ENCODE data around the gene SNX33. TPM values are rescaled to one million over a fixed set of nuclear protein-coding genes. Genes with fewer than 3 reads are reported as not detected.

The SNX33 gene
- total and polyA plus RNA-seq, 2 of the 13 experiments (the other 11 are each of a cell fraction or from before 2014, with no cell fraction given) = 11.0 to 11.6 TPM

DNA sequence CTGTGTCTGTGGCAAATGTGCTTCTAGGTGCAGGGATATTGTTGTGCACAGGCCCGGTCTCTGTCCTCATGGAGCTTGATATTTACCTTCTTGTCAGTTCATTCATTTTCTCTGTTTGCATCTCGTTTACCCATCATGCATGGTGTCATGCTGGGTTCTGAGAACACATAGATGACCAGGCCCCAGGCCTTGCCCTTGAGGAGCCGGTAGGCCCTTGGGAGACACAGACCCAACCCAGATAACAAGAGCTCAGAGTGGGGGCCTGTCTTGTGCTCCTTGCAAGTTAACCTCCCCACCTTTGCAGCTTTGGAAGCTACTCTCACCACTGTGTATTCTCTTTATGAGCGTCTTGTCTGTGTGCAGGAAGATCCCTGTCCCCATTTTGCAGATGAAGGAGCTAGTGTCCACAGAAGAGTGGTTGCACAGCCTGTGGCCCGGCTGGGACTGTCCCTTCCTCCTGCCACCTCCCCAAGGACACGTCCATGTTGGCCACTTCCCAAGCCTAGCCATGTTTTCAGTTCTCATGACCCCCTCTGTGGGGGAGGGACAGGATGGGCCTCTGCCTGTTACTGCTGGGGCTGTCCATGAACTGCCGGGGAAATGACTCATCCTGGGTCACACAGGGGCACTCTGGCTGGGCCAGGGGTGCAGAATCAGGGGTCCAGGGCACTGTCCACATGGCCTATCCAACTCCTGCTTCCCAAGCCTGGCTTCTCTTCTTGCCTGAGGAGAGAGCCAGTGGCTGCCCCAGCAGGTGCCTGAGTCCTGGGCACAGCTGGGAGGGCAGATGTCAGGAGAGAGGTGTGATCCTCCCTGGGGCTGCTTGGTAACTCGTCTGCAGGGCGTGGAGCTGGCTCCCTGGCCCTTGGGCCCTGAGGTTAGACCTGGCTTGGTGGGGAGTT is 3.4 kb downstream of the SNX33 start:
- Histone ChIP-seq H2AFZ (ENCODE audit: low read length) (no peak overlapping the region), H3K27ac (ENCODE audit: extremely low read length, insufficient read depth, low read length) (peak overlapping the region; percentile 44), H3K9me3 (ENCODE audit: low read length) (no peaks in the 10 kb centered on the region), H3K4me1 (ENCODE audit: insufficient read depth, low read length) (peaks cover 82% of the 10 kb centered on the region), H3K4me3 (replicated peaks in 1 of 3; ENCODE audit: insufficient read depth in 1 of 3, low read depth in 2 of 3, low read length in 3 of 3) (peak overlapping the region; percentile 30 to 96 (median 33)), H4K20me1 (ENCODE audit: insufficient read depth, low read length) (peaks cover 27% of the 10 kb centered on the region), H3K4me2 (ENCODE audit: low read depth, low read length) (peak overlapping the region; percentile 97), H3K9ac (ENCODE audit: insufficient read depth, low read depth, low read length) (peak overlapping the region; percentile 89), H3K36me3 (replicated peaks in 1 of 2; ENCODE audit: control insufficient read depth in 1 of 2, insufficient read depth in 2 of 2, low read length in 2 of 2) (peaks cover 3 to 6% of the 10 kb centered on the region in 2 experiments; a peak in 3 of 5 replicates), H3K27me3 (ENCODE audit: control insufficient read depth in 1 of 2, insufficient read depth in 2 of 2, low read length in 2 of 2) (no peaks in the 10 kb centered on the region; a peak in 1 of 5 replicates), H3K79me2 (ENCODE audit: insufficient read depth, low read length) (peaks cover 78% of the 10 kb centered on the region)
- intact Hi-C loops (cut with micrococcal nuclease; ENCODE audit: unreplicated experiment) = no loop called here
- WGBS (ENCODE audit: low lambda C conversion rate) = 26% methylated on average over 7 of the region's 9 CpGs
- no TSS peak for BruUV-seq (replicated peaks)
- DNase-seq (ENCODE audit: low spot score) (peak; percentile 76), FAIRE-seq (peak; percentile 71), ATAC-seq (peak; percentile 21)
- in situ Hi-C loops (cut with HindIII; ENCODE audit: extremely low pct_ligation_motif_present, low pct_unique_long_range_greater_than_20kb) = no loop called here
- ChIA-PET CTCF (ENCODE audit: low intra/inter-chr PET ratio, low total read pairs) (no interaction called here), POLR2A (interaction anchor here (0.8 to 5.3 kb wide), 9 partner anchors 10 to 196 kb away, joined by 3 to 47 read pairs (median 4); partner anchors contain the start of genes IMP3 and SNUPN)
- TF ChIP-seq ZNF746 (CRISPR knock-in tag; IDR thresholded peaks at IDR 0.05) = 0 out of 2 replicates have a peak, but pooled peaks have one; percentile 58
- TF ChIP-seq ELF3 (CRISPR knock-in tag; IDR thresholded peaks at IDR 0.05) = peak; percentile 79
- TF ChIP-seq CBX1 (IDR thresholded peaks at IDR 0.05; ENCODE audit: low read depth) = peak; percentile 30
- peak; percentile 34 for TF ChIP-seq YY1 (IDR thresholded peaks at IDR 0.05; ENCODE audit: insufficient read depth, insufficient replicate concordance, low read depth, low read length)
- TF ChIP-seq, protein P1, sequence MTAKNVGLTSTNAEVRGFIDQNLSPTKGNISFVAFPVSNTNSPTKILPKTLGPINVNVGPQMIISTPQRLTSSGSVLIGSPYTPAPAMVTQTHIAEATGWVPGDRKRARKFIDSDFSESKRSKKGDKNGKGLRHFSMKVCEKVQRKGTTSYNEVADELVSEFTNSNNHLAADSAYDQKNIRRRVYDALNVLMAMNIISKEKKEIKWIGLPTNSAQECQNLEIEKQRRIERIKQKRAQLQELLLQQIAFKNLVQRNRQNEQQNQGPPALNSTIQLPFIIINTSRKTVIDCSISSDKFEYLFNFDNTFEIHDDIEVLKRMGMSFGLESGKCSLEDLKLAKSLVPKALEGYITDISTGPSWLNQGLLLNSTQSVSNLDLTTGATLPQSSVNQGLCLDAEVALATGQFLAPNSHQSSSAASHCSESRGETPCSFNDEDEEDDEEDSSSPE (CRISPR knock-in tag; IDR thresholded peaks at IDR 0.05) = no peak
- TF ChIP-seq, protein P2, sequence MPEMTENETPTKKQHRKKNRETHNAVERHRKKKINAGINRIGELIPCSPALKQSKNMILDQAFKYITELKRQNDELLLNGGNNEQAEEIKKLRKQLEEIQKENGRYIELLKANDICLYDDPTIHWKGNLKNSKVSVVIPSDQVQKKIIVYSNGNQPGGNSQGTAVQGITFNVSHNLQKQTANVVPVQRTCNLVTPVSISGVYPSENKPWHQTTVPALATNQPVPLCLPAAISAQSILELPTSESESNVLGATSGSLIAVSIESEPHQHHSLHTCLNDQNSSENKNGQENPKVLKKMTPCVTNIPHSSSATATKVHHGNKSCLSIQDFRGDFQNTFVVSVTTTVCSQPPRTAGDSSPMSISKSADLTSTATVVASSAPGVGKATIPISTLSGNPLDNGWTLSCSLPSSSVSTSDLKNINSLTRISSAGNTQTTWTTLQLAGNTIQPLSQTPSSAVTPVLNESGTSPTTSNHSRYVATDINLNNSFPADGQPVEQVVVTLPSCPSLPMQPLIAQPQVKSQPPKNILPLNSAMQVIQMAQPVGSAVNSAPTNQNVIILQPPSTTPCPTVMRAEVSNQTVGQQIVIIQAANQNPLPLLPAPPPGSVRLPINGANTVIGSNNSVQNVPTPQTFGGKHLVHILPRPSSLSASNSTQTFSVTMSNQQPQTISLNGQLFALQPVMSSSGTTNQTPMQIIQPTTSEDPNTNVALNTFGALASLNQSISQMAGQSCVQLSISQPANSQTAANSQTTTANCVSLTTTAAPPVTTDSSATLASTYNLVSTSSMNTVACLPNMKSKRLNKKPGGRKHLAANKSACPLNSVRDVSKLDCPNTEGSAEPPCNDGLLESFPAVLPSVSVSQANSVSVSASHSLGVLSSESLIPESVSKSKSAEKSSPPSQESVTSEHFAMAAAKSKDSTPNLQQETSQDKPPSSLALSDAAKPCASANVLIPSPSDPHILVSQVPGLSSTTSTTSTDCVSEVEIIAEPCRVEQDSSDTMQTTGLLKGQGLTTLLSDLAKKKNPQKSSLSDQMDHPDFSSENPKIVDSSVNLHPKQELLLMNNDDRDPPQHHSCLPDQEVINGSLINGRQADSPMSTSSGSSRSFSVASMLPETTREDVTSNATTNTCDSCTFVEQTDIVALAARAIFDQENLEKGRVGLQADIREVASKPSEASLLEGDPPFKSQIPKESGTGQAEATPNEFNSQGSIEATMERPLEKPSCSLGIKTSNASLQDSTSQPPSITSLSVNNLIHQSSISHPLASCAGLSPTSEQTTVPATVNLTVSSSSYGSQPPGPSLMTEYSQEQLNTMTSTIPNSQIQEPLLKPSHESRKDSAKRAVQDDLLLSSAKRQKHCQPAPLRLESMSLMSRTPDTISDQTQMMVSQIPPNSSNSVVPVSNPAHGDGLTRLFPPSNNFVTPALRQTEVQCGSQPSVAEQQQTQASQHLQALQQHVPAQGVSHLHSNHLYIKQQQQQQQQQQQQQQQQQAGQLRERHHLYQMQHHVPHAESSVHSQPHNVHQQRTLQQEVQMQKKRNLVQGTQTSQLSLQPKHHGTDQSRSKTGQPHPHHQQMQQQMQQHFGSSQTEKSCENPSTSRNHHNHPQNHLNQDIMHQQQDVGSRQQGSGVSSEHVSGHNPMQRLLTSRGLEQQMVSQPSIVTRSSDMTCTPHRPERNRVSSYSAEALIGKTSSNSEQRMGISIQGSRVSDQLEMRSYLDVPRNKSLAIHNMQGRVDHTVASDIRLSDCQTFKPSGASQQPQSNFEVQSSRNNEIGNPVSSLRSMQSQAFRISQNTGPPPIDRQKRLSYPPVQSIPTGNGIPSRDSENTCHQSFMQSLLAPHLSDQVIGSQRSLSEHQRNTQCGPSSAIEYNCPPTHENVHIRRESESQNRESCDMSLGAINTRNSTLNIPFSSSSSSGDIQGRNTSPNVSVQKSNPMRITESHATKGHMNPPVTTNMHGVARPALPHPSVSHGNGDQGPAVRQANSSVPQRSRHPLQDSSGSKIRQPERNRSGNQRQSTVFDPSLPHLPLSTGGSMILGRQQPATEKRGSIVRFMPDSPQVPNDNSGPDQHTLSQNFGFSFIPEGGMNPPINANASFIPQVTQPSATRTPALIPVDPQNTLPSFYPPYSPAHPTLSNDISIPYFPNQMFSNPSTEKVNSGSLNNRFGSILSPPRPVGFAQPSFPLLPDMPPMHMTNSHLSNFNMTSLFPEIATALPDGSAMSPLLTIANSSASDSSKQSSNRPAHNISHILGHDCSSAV (CRISPR knock-in tag; IDR thresholded peaks at IDR 0.05; ENCODE audit: borderline replicate concordance) = no peak
- TF ChIP-seq ZNF7 (CRISPR knock-in tag; IDR thresholded peaks at IDR 0.05) = no peak
- no peak for TF ChIP-seq ATF7 (IDR thresholded peaks at IDR 0.05)
- peak; percentile 79; the same call in 1 of the 2 replicates for TF ChIP-seq ATF7 (CRISPR knock-in tag; IDR thresholded peaks at IDR 0.05)
- no peak for TF ChIP-seq MAZ (IDR thresholded peaks at IDR 0.05; ENCODE audit: borderline replicate concordance, low read depth, low read length)
- no peak for TF ChIP-seq MAZ (CRISPR knock-in tag; IDR thresholded peaks at IDR 0.05; ENCODE audit: low read depth)
- no peak for TF ChIP-seq MAFK (conservative IDR thresholded peaks at IDR 0.05 in 1 of 2, IDR thresholded peaks at IDR 0.05 in 1 of 2; ENCODE audit: low read length in 2 of 2)
- TF ChIP-seq MIXL1 (CRISPR knock-in tag; IDR thresholded peaks at IDR 0.05) = 0 out of 2 replicates have a peak, but pooled peaks have one; percentile 39
- TF ChIP-seq ZFP36L2 (CRISPR knock-in tag; IDR thresholded peaks at IDR 0.05) = no peak
